ENCODE measurements around the gene MRPS18C. TPM values are rescaled to one million over a fixed set of nuclear protein-coding genes. Genes with fewer than 3 reads are reported as not detected.

MRPS18C gene
- total RNA-seq, 4 donors from 2014 or later: 10.7 to 32.2 (median 16.5) TPM

- in situ Hi-C loops (cut with MboI; ENCODE audit: low pct_ligation_motif_present in 1 of 4, low pct_unique_long_range_greater_than_20kb in 1 of 4, low sequenced_read_pairs in 3 of 4) (no loop called here), intact Hi-C loops (cut with DNase I; ENCODE audit: low total_unique reads) (no loop called here)
- no peak overlapping the region for H3K27ac ChIP-seq
- no peaks in the 10 kb centered on the region for H3K27me3 ChIP-seq
- no peak overlapping the region for H3K4me3 ChIP-seq
- H3K4me1 ChIP-seq: no peaks in the 10 kb centered on the region
- H3K36me3 ChIP-seq: peaks cover 0 to 55% (median 26%) of the 10 kb centered on the region in 4 donors
- DNase-seq: no peak
- no peak for TF ChIP-seq POLR2A (IDR thresholded peaks at IDR 0.05)
- TF ChIP-seq EP300 (IDR thresholded peaks at IDR 0.05; ENCODE audit: low read depth): no peak
- no peak for TF ChIP-seq CTCF (IDR thresholded peaks at IDR 0.05)
- TF ChIP-seq POLR2AphosphoS5 (IDR thresholded peaks at IDR 0.05): no peak
- no peaks in the 10 kb centered on the region for H3K9me3 ChIP-seq
Observed at GRCh38 chr4:83418211-83418610, 37.6 kb upstream of the MRPS18C start.

GRCh38 chr4:83431200-83431599, 24.7 kb upstream of the MRPS18C start:
- H3K36me3 ChIP-seq: peaks cover 0 to 42% (median 17%) of the 10 kb centered on the region in 4 donors
- in situ Hi-C loops (cut with MboI; ENCODE audit: low pct_ligation_motif_present in 1 of 4, low pct_unique_long_range_greater_than_20kb in 1 of 4, low sequenced_read_pairs in 3 of 4) (loop anchor here in 1 of 4 donors (25.0 kb wide), 1 partner anchor 394 kb away; the partner anchor contains the start of gene COPS4), intact Hi-C loops (cut with DNase I; ENCODE audit: low total_unique reads) (no loop called here)
- H3K9me3 ChIP-seq: no peaks in the 10 kb centered on the region
- WGBS, 2 donors (ENCODE audit: low coverage in 1 of 2): 100% methylated on average over 1 of the region's 1 CpG
- no peaks in the 10 kb centered on the region for H3K4me1 ChIP-seq
- no peaks in the 10 kb centered on the region for H3K27me3 ChIP-seq
- DNase-seq: no peak
- no peak overlapping the region for H3K4me3 ChIP-seq
- TF ChIP-seq POLR2AphosphoS5 (IDR thresholded peaks at IDR 0.05) (no peak), EP300 (IDR thresholded peaks at IDR 0.05; ENCODE audit: low read depth) (no peak), CTCF (IDR thresholded peaks at IDR 0.05) (no peak), POLR2A (IDR thresholded peaks at IDR 0.05) (no peak)
- H3K27ac ChIP-seq: no peak overlapping the region

- 97 to 98% methylated on average over 4 of the region's 4 CpGs for WGBS, 2 donors (ENCODE audit: low coverage in 1 of 2)
- H3K4me3 ChIP-seq: no peak overlapping the region
- no peaks in the 10 kb centered on the region for H3K9me3 ChIP-seq
- no peaks in the 10 kb centered on the region for H3K27me3 ChIP-seq
- H3K4me1 ChIP-seq: no peaks in the 10 kb centered on the region
- TF ChIP-seq CTCF (IDR thresholded peaks at IDR 0.05) (no peak), POLR2AphosphoS5 (IDR thresholded peaks at IDR 0.05) (no peak), POLR2A (IDR thresholded peaks at IDR 0.05) (no peak), EP300 (IDR thresholded peaks at IDR 0.05; ENCODE audit: low read depth) (no peak)
- H3K36me3 ChIP-seq: peaks cover 0 to 29% (median 13%) of the 10 kb centered on the region in 4 donors
- no peak overlapping the region for H3K27ac ChIP-seq
- intact Hi-C loops (cut with DNase I; ENCODE audit: low total_unique reads) (no loop called here), in situ Hi-C loops (cut with MboI; ENCODE audit: low pct_ligation_motif_present in 1 of 4, low pct_unique_long_range_greater_than_20kb in 1 of 4, low sequenced_read_pairs in 3 of 4) (loop anchor here in 1 of 4 donors (25.0 kb wide), 1 partner anchor 399 kb away; the partner anchor contains the start of gene COPS4)
- no peak for DNase-seq
Observed at GRCh38 chr4:83436680-83437079, 19.2 kb upstream of the MRPS18C start.

- Histone ChIP-seq H3K9me3 (no peaks in the 10 kb centered on the region), H3K4me1 (no peaks in the 10 kb centered on the region), H3K27ac (no peak overlapping the region), H3K4me3 (no peak overlapping the region), H3K36me3 (peaks cover 0 to 39% (median 17%) of the 10 kb centered on the region in 4 donors), H3K27me3 (no peaks in the 10 kb centered on the region)
- intact Hi-C loops (cut with DNase I; ENCODE audit: low total_unique reads) (no loop called here), in situ Hi-C loops (cut with MboI; ENCODE audit: low pct_ligation_motif_present in 1 of 4, low pct_unique_long_range_greater_than_20kb in 1 of 4, low sequenced_read_pairs in 3 of 4) (loop anchor here in 1 of 4 donors (25.0 kb wide), 1 partner anchor 401 kb away; the partner anchor contains the start of gene COPS4)
- TF ChIP-seq POLR2A (IDR thresholded peaks at IDR 0.05): no peak
- TF ChIP-seq POLR2AphosphoS5 (IDR thresholded peaks at IDR 0.05): no peak
- TF ChIP-seq EP300 (IDR thresholded peaks at IDR 0.05; ENCODE audit: low read depth): no peak
- no peak for TF ChIP-seq CTCF (IDR thresholded peaks at IDR 0.05)
- no peak for DNase-seq
Observed at GRCh38 chr4:83438719-83439118, 17.1 kb upstream of the MRPS18C start.

Measured in transverse colon (tissue), 4 donors.